Esophagus mucosa (tissue), 1 donor: ENCODE data around the gene RASL10B. TPM values are rescaled to one million over a fixed set of nuclear protein-coding genes. Genes with fewer than 3 reads are reported as not detected.
"Not testable (repeated sequence)": the region's sequence is repeated elsewhere in the genome, so short reads cannot be mapped to it uniquely, and the experiment has no call there.

Experiments
- ATAC-seq: fragments of 200-7000 bp; cut with Tn5 transposase; one replicate; pipeline ENCODE4 v1.9.1; 2020
- total RNA-seq: library from RNA; stranded (reverse); gene quantifications from one replicate; pipeline ENCODE4 v1.2.4, GENCODE V29; 2023
- donor health status: DM: yes; HTN: yes; CAD: no.

Gene RASL10B
- total RNA-seq, 1 donor from 2014 or later: 0.32 TPM

- ATAC-seq: no peak
Measured at GRCh38 chr17:35743626-35744328, 12.3 kb downstream of the RASL10B start.

GRCh38 chr17:35744830-35745229, 13.4 kb downstream of the RASL10B start:
- ATAC-seq: no peak

GRCh38 chr17:35745246-35745645, 13.8 kb downstream of the RASL10B start:
- no peak for ATAC-seq

- no peak for ATAC-seq
Measured at GRCh38 chr17:35745749-35746320, 14.4 kb downstream of the RASL10B start.

GRCh38 chr17:35747540-35748017, 16.1 kb downstream of the RASL10B start:
- peak; percentile 79 for ATAC-seq

GRCh38 chr17:35748341-35748841, 17.0 kb downstream of the RASL10B start:
- peak; percentile 40 for ATAC-seq

GRCh38 chr17:35748979-35749378, 17.5 kb downstream of the RASL10B start:
- ATAC-seq: no peak

GRCh38 chr17:35749560-35750412, 18.3 kb downstream of the RASL10B start:
- no peak for ATAC-seq

GRCh38 chr17:35750526-35751395, 19.3 kb downstream of the RASL10B start:
- peak; percentile 62 for ATAC-seq

GRCh38 chr17:35751541-35751940, 20.1 kb downstream of the RASL10B start:
- not testable (repeated sequence) for ATAC-seq

- no peak for ATAC-seq
Measured at GRCh38 chr17:35752471-35752870, 21.0 kb downstream of the RASL10B start.

GRCh38 chr17:35752945-35753764, 21.7 kb downstream of the RASL10B start, which contains the start of gene GAS2L2:
Gene GAS2L2 (minus strand): TSS chr17:35753239. CDS start chr17:35752850, 389 bp downstream.
- ATAC-seq: no peak

GRCh38 chr17:35757243-35757642, 25.8 kb downstream of the RASL10B start:
- ATAC-seq: no peak

- ATAC-seq: no peak
Measured at GRCh38 chr17:35760587-35760986, 29.1 kb downstream of the RASL10B start, which contains the start of gene C17orf50. Gene C17orf50 (plus strand): TSS chr17:35760887. CDS start chr17:35760942, 55 bp downstream.

- ATAC-seq: no peak
Measured at GRCh38 chr17:35761601-35762000, 30.2 kb downstream of the RASL10B start.

- no peak for ATAC-seq
Measured at GRCh38 chr17:35763767-35764122, 32.3 kb downstream of the RASL10B start.

GRCh38 chr17:35764123-35764991, 32.9 kb downstream of the RASL10B start:
- peak; percentile 92 for ATAC-seq

GRCh38 chr17:35765086-35765710, 33.8 kb downstream of the RASL10B start:
- ATAC-seq: no peak

- no peak for ATAC-seq
Measured at GRCh38 chr17:35765756-35766488, 34.5 kb downstream of the RASL10B start.
